GM10266 (cell line): ENCODE measurements around the gene SDK2.

ENCODE experiments used
- DNase-seq: peaks from one replicate; pipeline ENCODE4 v3.0.0; 2012; ENCODE audit errors: extremely low spot score
- CTCF ChIP-seq: IDR thresholded peaks from 2 replicates; pipeline ENCODE4 v1.5.1; 2012; ENCODE audit warnings: mild to moderate bottlenecking, low read depth; ENCODE audit not compliant: control insufficient read depth, insufficient read depth; ENCODE audit errors: missing control alignments

The SDK2 gene

DNA sequence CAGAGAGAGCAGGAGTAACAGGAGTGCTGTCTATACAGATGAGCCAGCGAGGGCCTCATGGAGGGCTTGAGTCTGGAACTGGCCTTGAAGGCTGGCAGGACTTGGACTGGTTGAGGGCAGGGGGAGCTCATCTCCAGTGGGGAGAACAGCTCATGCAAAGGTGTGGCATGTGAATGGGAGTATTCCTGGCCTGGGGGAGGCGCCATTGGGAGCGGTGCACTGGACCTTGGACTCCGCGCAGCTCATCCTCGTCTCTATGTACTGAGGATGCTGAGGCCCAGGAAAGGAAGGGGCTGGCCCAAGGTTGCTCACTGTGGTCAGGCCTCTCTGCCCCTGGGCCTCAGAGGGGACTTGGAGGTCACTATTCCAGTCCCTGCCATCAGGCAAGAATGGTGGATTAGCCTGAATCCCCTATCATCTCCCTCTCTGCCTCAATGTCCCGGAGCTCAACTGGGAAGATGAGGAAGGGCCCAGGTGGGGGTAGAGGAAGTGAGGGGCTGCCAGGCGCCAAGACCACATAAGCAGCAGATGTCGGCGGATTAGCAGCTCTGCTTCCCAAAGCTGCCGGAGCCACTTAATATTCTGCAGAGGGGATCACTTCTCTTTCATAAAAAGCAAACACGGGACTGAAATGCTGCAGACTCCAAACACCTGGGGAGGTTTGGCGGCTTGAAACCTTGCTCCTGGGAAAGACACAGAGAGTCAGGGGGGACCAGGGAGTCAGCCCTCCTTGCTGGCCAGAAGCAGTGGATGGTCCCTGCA lies 88.9 kb downstream of the SDK2 start:
- DNase-seq = no peak

DNA sequence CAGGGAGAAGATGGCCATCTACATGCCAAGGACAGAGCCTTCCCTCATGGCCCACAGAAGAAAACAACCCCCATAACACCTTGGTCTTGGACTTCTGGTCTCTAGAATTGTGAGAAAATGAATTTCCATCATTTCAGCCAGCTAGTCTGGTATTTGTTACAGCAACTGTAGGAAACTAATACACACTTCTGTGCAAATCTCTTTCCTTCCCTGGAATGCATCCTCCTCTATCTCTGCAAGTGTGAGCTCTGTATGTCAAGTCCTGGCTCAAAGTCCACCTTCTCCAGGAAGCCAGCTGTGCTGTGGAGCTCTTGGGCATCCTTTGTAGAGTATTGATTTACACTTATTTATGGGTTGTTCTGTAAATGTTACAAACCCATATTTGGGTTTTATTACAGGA lies 89.7 kb downstream of the SDK2 start:
- TF ChIP-seq CTCF = no peak
- DNase-seq = no peak

More for the DNA sequence above, 88.9 kb downstream of the SDK2 start:
- TF ChIP-seq CTCF = no peak

- TF ChIP-seq CTCF = no peak
- DNase-seq = no peak
Measured at GRCh38 chr17:73553311-73553710, 90.9 kb downstream of the SDK2 start.

DNA sequence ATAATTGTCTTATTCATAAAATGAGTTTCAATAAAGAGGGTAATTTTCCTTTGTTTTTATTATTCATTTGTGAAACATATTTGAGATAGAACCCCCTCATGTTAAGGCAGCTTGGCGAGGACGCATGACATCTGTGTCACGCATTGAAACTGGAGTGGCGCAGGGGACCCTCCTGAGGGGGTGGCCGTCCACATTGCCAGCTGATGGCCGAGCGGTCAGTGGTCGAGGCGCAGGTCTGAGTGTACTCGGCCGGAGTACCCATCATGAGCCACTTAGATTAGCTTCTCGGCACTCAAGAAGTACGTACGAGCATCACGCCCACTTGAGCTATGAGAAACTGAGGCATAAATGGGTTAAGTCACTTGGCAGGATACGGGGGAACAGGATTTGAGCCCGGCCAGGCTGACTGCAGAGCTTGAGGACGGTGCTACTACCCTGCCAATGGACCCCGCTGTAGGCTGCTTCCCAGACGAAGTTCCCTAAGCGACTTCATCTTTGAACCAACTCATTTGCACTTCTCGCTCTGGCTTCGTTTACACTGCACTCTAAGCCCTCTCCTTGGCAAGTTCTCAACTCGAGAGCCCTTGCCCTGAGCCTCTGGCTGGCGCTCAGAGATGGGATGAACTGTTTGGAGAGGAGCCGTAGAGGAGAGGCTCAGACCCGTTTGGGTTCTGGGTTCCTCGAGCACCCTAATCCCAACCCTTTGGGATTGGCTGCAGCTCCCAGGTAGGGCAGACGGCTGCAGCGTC lies 91.8 kb downstream of the SDK2 start:
- TF ChIP-seq CTCF = no peak
- no peak for DNase-seq

- no peak for TF ChIP-seq CTCF
- peak; percentile 50 for DNase-seq
Measured at GRCh38 chr17:73551759-73552158, 92.5 kb downstream of the SDK2 start.

DNA sequence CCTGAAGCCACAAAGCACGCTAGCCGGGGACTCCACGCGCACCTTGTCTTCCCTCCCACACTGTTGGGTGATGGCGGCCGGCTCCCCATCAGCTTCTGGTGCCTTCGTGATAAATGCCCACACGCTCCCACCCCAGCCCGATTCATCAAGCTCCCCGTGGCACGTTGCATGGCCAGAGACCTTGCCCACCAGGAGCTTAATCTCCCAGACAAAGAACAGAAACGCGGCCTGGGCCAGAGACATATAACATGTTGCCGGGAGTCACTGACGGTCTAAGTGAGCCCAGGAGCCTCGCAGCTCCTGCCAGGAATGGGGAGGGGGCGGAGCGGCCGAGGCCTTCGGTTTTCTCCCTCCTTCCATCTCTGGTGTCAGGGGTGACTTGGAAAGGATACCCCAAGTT lies 93.1 kb downstream of the SDK2 start:
- DNase-seq = no peak
- TF ChIP-seq CTCF = no peak

DNA sequence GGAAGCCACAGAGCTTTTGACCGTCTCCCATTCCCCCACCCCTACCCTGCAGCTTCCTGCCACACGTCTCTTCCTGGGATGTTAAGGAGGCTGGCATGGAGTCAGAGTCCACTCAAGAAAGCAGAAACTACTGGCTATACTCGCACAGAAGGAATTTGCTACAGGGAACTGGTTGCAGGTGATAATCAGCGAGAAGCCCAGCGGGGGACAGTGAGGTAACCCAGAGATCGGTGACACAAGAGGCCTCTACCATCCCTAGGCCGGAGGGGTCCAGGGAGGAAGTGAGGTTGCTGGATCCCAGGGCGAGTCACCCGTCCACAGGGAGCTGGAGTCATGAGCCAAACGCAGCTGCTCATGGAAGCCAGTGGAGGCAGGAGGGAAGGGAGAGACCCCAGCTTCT lies 93.7 kb downstream of the SDK2 start:
- TF ChIP-seq CTCF = no peak

More for the DNA sequence above, 93.7 kb downstream of the SDK2 start:
- DNase-seq = no peak
